HG03103 (cell line): ENCODE measurements around the gene MIER3.

Experiments
- ATAC-seq: cut with Tn5 transposase; IDR thresholded peaks from one replicate; pipeline ENCODE4 v1.9.1; 2021; ENCODE audit warnings: low read depth; ENCODE audit not compliant: unreplicated experiment

MIER3 gene

GRCh38 chr5:56900395-56900794, 51.5 kb downstream of the MIER3 start:
- ATAC-seq: no peak

GRCh38 chr5:56898213-56898612, 53.7 kb downstream of the MIER3 start:
- no peak for ATAC-seq

- ATAC-seq: no peak
Observed at GRCh38 chr5:56896763-56897162, 55.2 kb downstream of the MIER3 start.

GRCh38 chr5:56893251-56893951, 58.5 kb downstream of the MIER3 start:
- ATAC-seq: no peak

GRCh38 chr5:56881571-56881970, 70.4 kb downstream of the MIER3 start:
- no peak for ATAC-seq

- ATAC-seq: no peak
Observed at GRCh38 chr5:56876327-56876726, 75.6 kb downstream of the MIER3 start.

- ATAC-seq: no peak
Observed at GRCh38 chr5:56873056-56873455, 78.9 kb downstream of the MIER3 start.

- ATAC-seq: no peak
Observed at GRCh38 chr5:56871777-56872176, 80.1 kb downstream of the MIER3 start.
